NCI-H128 (cell line): ENCODE measurements around the gene PCSK6.

Experiments
- DNase-seq: peaks from one replicate; lab custom pipeline; 2025; ENCODE audit not compliant: unreplicated experiment; lab: John Stamatoyannopoulos, UW

The PCSK6 gene

DNA sequence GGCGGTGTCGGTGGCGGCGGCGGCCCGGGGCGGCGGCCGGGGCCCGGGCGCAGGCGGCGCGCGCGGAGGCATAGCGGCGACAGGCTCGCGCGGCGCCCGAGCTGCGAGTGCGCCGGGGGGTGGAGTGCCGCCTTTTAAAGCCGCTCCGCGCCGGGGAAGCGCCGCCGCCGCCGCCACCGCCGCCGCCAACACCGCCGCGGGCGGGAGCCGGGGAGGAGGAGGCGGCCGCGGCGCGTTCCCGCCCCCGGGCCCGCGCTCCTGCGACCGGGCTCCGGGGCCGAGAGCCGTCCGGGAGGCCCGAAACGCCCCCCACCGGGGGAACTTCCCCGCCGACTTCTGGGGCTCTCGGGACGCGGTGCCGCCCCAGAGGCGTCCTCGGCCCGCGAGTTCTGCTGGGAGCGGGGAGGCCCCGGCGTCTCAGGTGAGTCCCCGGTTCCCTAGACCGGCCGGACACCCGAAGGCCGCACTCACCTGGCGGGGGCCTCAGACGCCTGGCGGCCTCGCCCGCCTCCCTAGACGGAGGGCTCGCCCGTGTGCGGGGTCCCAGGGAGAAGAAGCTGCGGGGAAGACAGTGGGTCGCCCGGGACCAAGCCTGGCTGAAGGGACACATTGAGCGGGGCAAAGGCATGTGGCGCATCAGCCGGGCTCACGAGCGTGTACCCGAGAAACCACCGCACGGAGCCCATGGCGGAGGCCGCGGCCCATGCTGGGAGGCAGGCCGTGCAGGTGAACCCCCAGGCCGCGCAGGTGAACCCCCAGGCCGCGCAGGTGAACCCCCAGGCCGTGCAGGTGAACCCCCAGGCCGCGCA lies at the start of gene PCSK6:
PCSK6 (minus strand) TSS at position 109 of the 809 bp plus-strand sequence; CDS start at position 72, 37 bp downstream.
- DNase-seq = no peak

DNA sequence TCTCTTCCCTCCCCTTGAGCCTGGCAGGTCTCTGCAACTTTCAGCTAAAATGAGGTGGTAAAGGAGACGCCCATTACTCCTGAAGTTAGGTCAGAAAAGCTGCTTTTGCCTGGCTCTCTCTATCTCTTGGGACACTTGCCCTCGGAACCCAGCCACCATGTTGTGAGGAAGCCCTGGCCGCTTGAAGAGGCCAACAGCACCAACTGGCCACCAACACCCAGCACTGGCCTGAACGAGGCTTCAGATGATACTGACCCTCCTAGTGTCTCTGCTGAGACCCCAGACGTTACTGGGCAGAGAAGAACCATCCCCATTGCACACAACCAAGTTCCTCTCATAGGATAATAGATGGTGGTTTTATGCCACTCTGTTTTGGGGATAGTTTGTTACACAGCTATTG lies 49.5 kb upstream of the PCSK6 start:
- no peak for DNase-seq

GRCh38 chr15:101538177-101538576 lies 48.7 kb upstream of the PCSK6 start:
- DNase-seq = no peak

DNA sequence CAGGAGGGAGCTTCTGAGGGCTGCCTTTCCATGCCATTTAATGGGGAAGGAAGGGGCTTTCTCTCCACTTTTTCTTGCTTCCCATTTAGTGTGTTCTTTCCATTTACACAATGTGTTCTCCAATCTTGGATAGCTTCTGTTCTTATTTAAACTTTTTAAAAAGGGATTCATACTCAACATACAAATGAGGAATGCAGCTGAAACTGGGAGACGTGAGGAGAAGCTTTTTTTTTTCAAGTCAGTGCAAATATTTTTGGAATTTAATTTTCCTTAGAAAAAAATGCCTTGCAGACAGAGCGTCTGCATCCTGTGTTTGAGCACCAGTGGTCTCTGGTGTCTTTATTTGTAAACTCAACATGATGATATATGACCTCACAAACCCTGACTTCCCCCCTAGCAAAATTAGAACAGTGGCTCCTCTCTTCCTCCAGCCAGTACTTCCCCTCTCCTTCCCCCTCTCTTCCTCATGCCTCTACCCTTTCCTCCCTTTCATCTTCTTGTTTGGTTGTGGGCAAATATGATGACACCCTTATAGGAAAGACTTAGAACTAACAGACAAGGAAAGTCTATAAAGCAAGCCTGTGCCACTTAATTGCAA lies 48.1 kb upstream of the PCSK6 start:
- no peak for DNase-seq

DNA sequence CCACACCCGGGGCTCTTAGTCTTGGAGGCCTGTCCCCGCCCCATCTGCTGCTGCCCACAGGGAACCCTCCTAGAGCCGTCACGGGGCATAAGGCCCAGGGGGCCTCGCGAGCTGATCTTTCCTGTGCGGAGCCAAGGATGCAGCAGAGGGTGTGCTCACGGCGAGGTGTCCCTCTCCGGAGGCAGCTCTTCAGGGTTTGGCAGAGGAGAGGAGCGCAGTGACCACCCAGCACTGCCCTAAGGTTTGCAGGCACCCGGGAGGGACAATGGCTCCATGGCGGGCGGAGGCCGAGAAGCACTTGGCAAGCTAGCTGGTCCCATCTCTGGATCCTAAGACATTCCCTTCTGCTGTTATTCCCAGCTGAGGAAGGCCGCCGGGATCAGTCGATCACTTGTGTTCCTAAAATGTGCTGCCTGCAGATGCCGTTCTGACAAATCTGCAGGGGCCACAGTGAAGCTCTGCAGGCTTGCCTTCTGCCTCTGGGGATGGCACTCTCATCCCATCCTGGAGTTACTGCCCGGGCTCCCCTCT lies 47.4 kb upstream of the PCSK6 start:
- DNase-seq = no peak

GRCh38 chr15:101536166-101536874 lies 46.8 kb upstream of the PCSK6 start:
- no peak for DNase-seq

DNA sequence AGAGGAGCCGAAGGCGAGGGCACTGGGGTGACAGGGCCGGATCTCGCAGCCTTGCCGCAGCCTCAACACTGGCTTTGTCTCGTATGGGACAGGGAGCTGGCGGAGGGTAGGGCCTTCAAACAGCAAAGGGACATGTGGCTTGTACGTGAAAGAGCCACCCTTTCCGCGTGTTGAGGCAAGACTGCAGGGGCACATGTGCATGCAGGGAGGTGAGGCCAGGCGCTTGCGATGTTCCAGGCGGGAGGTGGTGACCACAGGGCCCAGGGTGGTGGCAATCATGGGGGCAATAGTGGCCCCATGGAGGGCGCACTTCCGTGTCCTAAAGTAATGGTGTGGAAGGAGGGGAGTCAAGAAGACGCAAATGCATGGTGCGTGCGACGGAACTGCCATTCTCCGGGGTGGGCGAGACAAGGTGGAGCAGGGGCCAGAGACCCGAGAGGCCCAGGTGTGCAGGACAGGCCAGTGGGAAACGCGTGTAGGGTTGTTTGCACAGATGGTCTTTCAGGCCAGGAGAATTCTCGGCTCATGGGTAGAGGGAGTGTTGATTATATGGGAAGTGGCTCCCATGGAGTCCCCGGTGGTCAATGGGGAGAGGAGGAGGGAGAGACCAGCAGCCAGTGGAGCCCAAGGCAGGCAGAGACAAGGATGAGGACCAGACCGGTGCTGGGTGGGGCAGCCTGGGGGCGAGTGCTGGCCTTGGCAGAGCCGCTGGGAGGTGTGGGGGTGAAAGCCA lies 45.8 kb upstream of the PCSK6 start:
- DNase-seq = no peak

GRCh38 chr15:101534376-101534970 lies 45.0 kb upstream of the PCSK6 start:
- DNase-seq = no peak

DNA sequence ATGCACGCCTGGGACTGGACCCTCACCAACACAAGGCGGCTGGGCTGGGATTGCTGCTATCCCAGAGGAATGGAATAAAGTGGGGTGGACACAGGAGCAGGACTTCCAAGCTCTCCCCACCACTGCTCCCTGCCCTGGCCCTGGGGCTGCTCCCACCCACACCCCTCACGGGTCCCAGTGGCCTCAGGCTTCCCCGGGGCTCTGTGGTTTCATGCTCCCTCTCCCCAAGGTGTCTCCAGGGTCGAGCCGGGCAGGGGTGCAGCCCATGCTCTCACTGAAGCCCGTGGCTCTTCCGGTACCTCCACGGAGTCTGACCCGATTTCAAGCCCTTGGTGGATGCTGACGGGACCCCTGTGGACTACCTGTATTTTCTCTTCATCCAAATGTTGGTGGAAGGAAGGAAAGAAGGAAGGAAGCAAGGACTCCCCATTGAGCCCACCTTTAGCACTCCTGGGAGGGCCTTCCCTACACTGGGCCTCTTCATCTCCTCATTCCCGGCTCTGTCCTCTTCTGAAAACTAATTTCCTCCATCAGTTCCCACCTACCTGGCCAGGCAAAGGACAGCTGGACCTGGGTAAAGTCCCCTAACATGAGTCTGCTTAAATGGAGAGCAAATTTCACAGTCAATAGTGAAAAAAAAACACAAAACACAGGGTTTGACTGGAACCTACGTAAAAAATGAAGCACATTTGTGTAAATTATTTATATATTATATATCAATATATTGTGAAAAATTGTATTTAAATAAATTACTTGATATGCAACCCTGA lies 44.0 kb upstream of the PCSK6 start:
- no peak for DNase-seq

GRCh38 chr15:101532865-101533264 lies 43.4 kb upstream of the PCSK6 start:
- DNase-seq = no peak

DNA sequence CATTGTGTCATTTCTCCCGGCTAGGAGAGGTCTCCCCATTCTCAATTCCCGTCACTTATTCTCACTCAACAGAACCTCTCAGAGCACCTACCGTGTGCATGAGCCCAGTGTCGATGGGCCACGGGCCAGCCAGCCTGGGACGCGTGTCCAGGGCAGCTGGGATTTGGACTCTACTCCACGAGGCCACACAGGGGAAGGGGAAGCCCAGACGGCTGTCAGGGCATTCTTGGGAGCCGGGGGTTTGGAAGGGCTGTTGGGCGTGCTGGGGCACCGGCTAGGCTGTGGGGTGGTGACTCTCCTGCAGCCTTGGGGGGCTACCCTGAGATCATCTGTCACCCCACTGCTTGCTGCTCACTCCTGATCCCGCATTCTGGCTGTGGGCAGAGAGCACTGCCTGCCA lies 41.7 kb upstream of the PCSK6 start:
- no peak for DNase-seq

DNA sequence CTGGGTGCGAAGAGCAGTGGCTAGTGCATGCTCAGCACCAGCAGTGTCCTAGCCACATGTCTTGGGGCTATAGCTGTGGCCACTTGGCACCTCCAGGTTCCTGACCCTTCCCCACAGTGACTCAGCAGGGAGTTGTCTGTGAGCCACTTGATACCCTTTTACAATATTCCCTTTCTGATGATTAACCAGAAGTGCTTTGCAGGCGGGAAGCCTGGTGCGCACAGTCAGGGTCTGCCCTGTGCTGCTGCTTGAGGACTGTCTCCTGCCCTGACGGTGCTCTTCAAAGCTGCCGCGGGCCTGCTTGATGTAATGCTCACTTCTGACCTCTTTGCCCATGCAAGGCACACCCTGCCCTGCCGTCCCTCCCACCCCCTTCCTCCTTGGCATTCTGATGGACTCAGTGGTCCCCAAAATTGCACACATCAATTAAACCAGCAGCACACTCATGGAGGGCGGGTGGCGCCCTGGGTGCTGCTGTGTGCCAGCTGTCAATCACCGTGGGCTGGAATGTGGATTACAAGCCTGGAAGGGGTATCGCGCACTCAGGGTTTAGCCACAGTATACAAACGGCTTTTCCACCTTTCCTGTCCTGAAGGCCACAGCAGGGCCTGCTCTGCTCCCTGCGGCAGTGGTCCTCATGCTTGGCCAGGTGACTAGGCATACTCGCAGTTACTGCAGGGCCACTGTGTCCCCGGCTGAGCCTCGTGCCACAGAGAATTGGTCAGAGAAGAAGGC lies 40.9 kb upstream of the PCSK6 start:
- no peak for DNase-seq

DNA sequence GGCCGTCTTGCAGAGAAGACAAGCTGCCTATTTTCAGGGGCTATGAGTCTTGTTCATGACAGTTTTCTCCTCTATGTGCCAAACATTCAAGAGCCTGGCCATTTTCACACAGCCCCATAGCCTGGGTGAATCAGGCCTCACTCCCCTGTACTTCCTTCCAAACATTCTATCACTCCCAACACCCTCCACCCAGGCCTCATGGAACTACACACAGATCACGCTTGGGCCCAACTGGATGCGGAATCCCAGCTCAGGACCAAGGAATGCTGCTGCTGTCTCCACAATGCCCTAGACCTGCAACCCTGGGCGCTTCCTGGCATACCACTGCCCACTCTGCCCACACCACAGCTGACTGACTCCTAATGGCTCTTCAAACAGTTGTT lies 39.4 kb upstream of the PCSK6 start:
- DNase-seq = no peak

DNA sequence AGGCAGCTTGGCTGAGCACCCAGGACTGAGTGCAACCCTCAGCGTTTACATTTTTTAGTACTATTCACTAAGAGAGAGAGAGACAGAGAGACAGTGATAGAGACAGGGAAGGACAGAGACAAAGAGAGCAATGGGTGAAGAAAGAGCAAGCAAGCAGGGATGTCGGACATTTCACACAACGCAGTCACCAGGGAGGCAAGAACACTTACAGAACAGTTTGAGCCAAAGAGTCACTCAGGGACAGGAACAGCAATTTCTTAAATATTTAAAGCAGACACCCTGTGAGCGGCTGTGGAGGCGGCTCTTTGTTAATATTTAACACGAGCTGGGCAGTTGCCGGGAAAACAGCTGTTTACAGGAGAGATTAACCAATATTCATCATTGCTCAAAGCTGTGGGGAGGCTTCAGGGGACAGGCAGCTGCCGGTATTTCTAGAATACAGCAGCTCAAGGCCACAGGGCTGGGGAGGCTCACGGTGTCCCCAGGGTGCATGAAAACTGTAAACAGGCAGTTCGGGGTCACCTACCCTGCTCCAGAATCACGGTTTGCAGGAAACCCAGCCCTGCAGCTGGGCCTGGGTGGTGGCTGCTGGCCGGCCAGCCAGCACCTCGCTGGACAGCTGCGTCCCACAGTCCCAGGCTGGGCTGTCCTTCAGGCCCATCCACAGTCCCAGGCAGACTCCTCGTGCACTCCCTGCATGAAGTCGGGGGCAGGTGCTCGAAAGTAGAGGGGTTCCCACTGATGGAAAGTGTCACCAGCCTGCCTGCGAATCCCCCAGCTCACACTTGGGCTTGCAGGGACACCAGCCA lies 38.8 kb upstream of the PCSK6 start:
- no peak for DNase-seq

- DNase-seq = no peak
These were observed 37.4 kb upstream of the PCSK6 start for GRCh38 chr15:101526890-101527289.

DNA sequence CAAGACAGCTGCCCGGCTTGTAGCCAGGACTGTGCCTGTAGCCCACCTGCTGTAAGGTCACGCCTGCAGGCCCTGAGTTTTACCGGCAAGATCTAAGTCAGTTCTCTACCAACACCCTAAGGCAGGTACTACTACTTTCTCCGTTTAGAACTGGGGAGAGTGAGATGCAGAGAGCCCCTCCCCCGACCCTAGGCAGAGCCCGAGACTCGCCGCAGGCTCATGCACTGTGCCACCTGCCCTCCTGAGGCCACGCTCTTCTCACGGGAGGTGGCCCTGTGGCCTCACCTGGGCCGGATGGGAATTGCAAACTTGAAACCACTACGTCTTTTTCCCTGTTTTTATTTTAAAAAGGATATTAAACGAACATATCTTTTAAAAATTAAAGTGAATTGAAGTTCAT lies 36.9 kb upstream of the PCSK6 start:
- DNase-seq = no peak

GRCh38 chr15:101526021-101526420 lies 36.5 kb upstream of the PCSK6 start:
- no peak for DNase-seq

- DNase-seq = no peak
These were observed 35.7 kb upstream of the PCSK6 start for GRCh38 chr15:101525087-101525669.
